ENCODE data around the gene C5orf58.

DNA sequence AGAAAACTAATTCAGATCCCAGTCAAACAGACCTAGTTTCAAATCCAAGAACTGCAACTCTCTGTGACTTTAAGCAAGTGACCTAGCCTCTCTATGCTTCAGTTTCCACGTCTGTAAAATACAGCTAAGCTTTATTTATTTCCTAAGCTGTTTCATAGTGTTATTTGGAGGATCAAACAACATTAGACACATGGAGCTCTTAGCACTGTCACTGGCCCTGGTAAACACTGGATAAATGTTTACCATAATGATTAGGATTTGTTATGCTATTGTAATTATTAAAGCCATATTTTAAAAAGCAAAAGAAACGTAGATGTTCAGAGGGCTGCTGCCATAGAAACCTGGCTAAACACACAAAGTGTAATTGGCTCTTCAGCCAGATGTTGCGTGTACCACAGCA, 26.6 kb upstream of the C5orf58 start:
- TF ChIP-seq, protein P1, sequence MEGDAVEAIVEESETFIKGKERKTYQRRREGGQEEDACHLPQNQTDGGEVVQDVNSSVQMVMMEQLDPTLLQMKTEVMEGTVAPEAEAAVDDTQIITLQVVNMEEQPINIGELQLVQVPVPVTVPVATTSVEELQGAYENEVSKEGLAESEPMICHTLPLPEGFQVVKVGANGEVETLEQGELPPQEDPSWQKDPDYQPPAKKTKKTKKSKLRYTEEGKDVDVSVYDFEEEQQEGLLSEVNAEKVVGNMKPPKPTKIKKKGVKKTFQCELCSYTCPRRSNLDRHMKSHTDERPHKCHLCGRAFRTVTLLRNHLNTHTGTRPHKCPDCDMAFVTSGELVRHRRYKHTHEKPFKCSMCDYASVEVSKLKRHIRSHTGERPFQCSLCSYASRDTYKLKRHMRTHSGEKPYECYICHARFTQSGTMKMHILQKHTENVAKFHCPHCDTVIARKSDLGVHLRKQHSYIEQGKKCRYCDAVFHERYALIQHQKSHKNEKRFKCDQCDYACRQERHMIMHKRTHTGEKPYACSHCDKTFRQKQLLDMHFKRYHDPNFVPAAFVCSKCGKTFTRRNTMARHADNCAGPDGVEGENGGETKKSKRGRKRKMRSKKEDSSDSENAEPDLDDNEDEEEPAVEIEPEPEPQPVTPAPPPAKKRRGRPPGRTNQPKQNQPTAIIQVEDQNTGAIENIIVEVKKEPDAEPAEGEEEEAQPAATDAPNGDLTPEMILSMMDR (IDR thresholded peaks at IDR 0.05), result no peak
- no peak for TF ChIP-seq POLR2A (IDR thresholded peaks at IDR 0.05)
- no peak for TF ChIP-seq POLR2AphosphoS5 (IDR thresholded peaks at IDR 0.05)
- no peak for TF ChIP-seq EP300 (IDR thresholded peaks at IDR 0.05; ENCODE audit: low read depth)

Data from transverse colon (tissue), 4 donors.